GM21737 (cell line): ENCODE measurements around the gene C12orf57.

Experiments used
- ATAC-seq: cut with Tn5 transposase; IDR thresholded peaks from one replicate; pipeline ENCODE4 v1.9.1; 2021; ENCODE audit warnings: mild to moderate bottlenecking, moderate library complexity; ENCODE audit not compliant: unreplicated experiment

Gene C12orf57

GRCh38 chr12:6963016-6963731, 19.4 kb downstream of the C12orf57 start:
- ATAC-seq = no peak

DNA sequence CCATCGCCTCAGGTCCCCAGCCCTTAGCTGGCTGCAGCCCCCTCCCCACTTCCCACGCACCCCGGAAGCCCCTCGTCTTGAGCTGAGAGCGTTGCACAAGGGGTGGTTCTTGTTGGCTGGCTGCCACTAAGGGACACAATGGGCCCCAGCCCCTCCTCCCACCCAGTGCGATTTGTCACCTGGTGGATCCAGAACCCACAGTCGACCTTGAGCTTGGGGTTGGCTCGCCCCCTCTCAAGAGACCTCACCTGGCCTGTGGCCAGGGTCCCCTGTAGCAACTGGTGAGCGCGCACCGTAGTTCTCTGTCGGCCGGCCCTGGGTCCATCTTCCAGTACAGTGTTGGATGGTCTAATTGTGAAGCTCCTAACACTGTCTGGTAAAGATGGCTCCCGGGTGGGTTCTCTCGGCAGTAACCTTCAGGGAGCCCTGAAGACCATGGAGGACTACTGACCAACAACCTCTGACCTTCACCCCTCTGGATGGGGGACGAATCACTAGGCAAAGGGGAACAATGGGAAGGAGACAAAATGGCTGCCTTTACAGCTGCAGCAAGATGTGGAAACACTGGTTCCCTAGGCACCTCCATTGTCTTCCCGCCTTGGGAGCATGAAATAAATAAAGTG, 20.1 kb downstream of the C12orf57 start:
- ATAC-seq = no peak

DNA sequence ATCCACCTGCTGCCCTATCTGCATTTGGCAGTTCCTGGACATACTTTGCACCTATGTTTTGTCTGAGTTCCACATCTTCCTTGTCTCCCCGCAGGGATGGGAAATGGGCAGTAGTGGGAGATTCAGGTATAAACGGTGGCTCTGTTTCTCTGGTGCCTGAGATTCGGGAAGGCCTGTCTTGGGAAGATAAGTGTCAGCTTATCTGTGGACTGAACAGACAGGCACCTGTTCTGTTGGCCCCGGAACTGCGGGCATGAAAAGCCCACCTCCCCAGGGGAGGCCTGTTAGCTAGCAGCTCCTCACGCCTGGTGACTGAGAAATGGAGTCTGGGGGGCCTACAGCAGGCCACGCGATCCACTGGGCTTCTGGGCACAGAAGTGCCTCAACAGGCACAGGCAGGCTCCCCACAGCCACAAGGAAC, 20.8 kb downstream of the C12orf57 start:
- peak; percentile 1 for ATAC-seq

- peak; percentile 37 for ATAC-seq
Measured at GRCh38 chr12:6965026-6965661, 21.3 kb downstream of the C12orf57 start.

- no peak for ATAC-seq
Measured at GRCh38 chr12:6965714-6966113, 21.9 kb downstream of the C12orf57 start.

DNA sequence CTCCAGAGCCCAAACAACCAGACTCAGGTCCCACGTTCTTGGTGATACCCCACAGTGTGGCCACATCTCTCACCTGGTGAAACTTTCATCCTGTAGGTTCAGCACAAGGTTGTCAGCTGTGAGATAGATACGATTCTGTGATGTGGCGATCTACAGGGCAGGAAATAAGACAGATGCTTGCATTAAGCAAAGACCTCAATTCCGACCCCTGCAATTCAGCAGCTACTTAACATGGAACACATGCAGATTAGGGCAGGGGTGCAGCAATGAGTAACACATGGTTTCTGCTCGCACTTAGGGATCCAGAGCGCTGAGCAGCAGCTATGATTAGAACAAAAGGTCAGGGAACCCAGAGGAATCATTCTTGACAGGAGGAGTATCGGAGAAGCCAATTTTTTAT, 22.5 kb downstream of the C12orf57 start:
- no peak for ATAC-seq

- ATAC-seq = no peak
Measured at GRCh38 chr12:6967651-6968100, 23.9 kb downstream of the C12orf57 start.

DNA sequence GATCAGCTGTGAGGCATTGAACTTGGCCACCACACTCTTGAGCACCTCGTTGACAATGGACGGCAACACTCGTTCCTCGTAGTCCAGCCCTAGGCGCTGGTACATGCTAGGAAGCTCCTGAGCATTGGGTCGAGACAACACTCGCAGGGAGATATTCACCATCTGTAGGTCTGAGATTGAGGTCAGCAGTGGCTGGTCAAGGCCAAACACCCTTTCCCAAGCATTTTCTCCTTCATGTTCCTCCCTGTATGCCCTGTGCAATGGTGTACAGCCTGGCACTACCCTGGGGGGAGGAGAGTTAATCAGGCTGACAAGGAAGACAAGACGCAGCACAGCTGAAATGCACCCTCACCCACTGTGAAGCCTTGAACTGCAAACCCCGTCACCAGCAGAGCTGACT, 24.6 kb downstream of the C12orf57 start:
- ATAC-seq = no peak

GRCh38 chr12:6970096-6970527, 26.3 kb downstream of the C12orf57 start:
- no peak for ATAC-seq

GRCh38 chr12:6974180-6974579, 30.4 kb downstream of the C12orf57 start:
- no peak for ATAC-seq

DNA sequence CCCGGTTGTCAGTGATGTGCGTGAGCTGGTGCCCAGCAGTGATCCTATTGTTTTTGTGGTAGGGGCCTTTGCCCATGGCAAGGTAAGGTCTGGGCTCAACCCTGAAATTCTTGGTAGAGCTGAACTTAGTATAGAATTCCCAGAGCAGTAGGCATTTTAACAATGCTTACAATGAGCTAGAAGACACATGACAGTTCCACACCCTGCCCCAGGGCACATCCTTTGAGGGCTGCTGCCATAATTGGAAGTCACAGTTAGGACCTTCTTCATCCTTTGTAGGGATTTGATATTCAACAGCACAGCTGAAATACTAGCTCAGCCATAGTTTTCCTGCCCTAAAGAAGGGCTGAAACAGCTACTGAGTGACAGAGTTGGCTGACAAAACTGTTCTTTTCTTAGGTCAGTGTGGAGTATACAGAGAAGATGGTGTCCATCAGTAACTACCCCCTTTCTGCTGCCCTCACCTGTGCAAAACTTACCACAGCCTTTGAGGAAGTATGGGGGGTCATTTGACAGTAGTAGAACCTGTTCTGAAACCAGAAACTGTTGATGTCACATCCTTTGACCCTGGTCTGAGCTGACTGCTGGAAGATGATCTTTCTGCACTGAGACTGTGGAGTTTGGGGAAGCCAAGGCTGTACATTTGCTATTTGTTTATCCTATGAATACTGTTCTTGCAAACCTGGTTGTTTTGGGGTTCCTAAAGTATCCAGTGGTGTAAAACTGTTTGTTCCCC, 31.6 kb downstream of the C12orf57 start:
- ATAC-seq = no peak

GRCh38 chr12:6977653-6978052, 33.8 kb downstream of the C12orf57 start:
- no peak for ATAC-seq

GRCh38 chr12:6978188-6978587, 34.4 kb downstream of the C12orf57 start:
- ATAC-seq = no peak

DNA sequence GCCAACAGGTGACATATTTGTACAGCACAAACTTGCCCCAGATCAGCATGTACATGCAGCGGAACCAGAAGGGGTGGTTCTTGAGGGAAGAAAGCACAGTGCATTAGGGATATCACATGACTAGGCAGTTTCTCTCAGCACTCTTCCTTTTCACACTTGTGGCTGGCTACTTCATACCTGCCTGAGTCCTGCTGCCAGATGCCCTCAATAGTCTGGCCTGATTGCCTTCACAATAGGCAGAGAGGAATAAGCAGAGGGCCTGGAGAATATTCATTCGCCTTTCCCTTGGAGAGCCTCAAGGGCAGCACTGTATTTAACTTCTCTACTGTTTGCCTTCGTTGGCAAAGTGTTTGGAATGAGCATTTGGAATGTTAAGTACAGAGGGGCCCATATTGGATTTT, 34.8 kb downstream of the C12orf57 start:
- no peak for ATAC-seq

- no peak for ATAC-seq
Measured at GRCh38 chr12:6979021-6979420, 35.2 kb downstream of the C12orf57 start.

- no peak for ATAC-seq
Measured at GRCh38 chr12:6979453-6979852, 35.6 kb downstream of the C12orf57 start.

DNA sequence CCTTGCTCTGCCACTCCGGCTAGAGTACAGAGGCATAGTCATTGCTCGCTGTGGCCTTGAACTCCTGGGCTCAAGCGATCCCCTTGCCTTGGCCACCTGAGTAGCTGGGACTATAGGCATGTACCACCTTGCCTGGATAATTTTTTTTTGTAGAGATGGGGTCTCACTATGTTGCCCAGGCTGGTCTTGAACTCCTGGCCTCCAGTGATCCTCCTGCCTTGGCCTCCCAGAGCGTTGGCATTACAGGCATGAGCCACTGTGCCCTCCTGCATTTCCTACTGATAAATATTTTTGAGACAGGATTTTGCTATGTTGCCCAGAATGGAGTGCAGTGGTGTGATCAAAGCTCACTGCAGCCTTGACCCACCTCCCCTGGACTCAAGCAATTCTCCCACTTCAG, 36.3 kb downstream of the C12orf57 start:
- ATAC-seq = no peak

GRCh38 chr12:6980740-6981139, 36.9 kb downstream of the C12orf57 start:
- ATAC-seq = no peak

DNA sequence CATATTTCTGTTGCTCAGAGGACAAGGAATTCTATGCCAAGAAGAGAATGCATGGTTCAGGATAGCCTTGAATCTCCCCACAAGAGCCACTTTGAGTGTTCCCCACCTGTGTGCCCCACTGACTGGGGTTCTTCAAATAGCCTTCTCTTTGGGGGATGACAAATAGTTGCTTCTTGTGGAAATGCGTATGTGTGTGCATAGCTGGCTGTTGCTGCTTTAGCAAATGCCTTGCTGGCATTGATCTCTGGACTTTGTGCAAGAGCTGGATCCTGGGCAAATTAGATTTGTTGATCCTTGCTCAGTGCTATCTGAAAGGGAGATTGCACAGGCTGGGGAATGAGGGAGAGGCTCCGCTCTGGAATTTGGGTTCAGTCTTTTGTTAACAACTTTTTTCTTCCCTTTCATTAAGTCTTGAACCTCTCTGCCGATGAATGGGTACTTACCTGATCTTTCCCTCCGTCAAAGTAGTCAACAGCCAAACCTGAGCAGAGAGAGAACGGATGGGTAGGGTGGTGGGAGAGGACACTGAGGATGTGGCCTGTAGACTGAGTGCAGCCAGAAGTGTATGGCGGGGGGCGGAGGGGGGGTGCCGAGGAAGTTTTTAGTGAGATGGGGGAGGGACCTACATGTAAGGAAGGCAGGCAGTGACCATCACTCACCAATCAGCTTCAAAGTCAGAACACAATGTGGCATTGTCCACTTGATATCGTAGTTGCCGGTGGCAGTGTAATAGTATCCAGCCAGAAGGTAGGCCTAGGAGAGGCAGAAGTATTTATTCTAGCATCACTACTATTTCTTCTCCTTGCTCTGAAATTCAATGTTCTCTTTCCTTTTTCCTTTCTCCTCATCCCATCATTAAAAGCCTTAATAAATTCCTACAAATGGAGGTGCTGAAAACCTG, 37.6 kb downstream of the C12orf57 start:
- ATAC-seq = no peak

- no peak for ATAC-seq
Measured at GRCh38 chr12:6982532-6982931, 38.7 kb downstream of the C12orf57 start.
